Heart left ventricle (tissue), 13 donors: ENCODE data around the gene SSPN.

Experiments
- CTCF ChIP-seq, 12 donors: fragments of 200-600 bp; sonication (generic) in 4 of 12; IDR thresholded peaks; one replicate each; pipeline versions ENCODE4 v1.5.0 to v1.8.0; 2018 to 2022; ENCODE audit warnings: antibody characterized with exemption in 12 of 12, mild to moderate bottlenecking in 5 of 12
- POLR2A ChIP-seq, 2 donors: fragments of 450-650 bp; IDR thresholded peaks; one replicate each; pipeline ENCODE4 v1.6.1; 2017; ENCODE audit warnings: antibody characterized with exemption in 2 of 2, mild to moderate bottlenecking in 2 of 2, moderate library complexity in 2 of 2
- donor health status: ischemic (EF 13 %, LVEDD 7.1; RV severe dilation, severe dysfunction).
- donor health status: DM: no; HTN: yes; CAD: no.
- donor health status: DM: no; HTN: no; CAD: no.
- donor health status: ischemic (EF 25% LVEDD 6.9; RV normal size, moderate dysfunction).
- donor health status: ischemic (EF 25% LVEDD 5.7; RV mildly dilated, moderate dysfunction).
- donor health status: ischemic (EF 35%, LVEDD 5.7; RV mildly dilated, moderate dysfunction).
- donor health status: nonischemic (EF 11% LVEDD 7.7; RV severe dilation, severe dysfunction).
- donor health status: DM: yes; HTN: yes; CAD: no.
- donor health status: PGD.
- donor health status: ischemic (EF 29% LVEDD 5.4; RV normal size, mild dysfunction).
- donor health status: nonischemic (EF 23%, LVEDD 6.1; RV moderate dilation, normal function).

- TF ChIP-seq CTCF (IDR thresholded peaks at IDR 0.05) (no peak), POLR2A (IDR thresholded peaks at IDR 0.05) (no peak)
Observed at GRCh38 chr12:26162905-26163304, 32.5 kb upstream of the SSPN start.
